ENCODE measurements around the gene SHROOM3. TPM values are rescaled to one million over a fixed set of nuclear protein-coding genes. Genes with fewer than 3 reads are reported as not detected.

Gene SHROOM3
- total RNA-seq, 1 donor from 2014 or later, result 192 TPM

DNA sequence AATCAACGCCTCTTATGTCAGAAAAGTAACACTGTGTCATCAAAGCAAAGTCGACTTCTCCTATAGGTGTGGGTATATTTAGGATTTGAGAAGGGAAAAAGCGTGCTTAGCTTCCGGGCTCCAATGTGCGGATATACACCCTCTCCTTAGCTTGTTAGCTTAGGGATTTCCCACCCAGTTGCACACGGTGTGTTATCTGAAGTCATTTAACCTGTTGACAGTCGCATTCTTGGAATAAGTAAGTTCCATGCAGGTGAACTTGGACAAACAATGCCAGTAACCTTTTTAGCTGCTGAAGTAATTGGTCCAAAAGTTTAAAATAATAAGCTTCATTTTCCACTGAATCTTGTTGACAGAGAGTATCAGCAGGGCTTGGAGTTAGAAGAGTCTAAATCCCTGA is 113.7 kb downstream of the SHROOM3 start:
- no peak for DNase-seq (ENCODE audit: low spot score in 2 of 2)
- no peaks in the 10 kb centered on the region for H3K27me3 ChIP-seq
- peaks cover 0 to 9% of the 10 kb centered on the region in 2 donors for H3K4me1 ChIP-seq
- intact Hi-C loops (cut with DNase I), result no loop called here
- H3K9me3 ChIP-seq, result no peaks in the 10 kb centered on the region
- TF ChIP-seq, protein P1, sequence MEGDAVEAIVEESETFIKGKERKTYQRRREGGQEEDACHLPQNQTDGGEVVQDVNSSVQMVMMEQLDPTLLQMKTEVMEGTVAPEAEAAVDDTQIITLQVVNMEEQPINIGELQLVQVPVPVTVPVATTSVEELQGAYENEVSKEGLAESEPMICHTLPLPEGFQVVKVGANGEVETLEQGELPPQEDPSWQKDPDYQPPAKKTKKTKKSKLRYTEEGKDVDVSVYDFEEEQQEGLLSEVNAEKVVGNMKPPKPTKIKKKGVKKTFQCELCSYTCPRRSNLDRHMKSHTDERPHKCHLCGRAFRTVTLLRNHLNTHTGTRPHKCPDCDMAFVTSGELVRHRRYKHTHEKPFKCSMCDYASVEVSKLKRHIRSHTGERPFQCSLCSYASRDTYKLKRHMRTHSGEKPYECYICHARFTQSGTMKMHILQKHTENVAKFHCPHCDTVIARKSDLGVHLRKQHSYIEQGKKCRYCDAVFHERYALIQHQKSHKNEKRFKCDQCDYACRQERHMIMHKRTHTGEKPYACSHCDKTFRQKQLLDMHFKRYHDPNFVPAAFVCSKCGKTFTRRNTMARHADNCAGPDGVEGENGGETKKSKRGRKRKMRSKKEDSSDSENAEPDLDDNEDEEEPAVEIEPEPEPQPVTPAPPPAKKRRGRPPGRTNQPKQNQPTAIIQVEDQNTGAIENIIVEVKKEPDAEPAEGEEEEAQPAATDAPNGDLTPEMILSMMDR (IDR thresholded peaks at IDR 0.05), result no peak
- no peak overlapping the region for H3K27ac ChIP-seq
- H3K36me3 ChIP-seq, result no peaks in the 10 kb centered on the region
- H3K4me3 ChIP-seq, result no peak overlapping the region

DNA sequence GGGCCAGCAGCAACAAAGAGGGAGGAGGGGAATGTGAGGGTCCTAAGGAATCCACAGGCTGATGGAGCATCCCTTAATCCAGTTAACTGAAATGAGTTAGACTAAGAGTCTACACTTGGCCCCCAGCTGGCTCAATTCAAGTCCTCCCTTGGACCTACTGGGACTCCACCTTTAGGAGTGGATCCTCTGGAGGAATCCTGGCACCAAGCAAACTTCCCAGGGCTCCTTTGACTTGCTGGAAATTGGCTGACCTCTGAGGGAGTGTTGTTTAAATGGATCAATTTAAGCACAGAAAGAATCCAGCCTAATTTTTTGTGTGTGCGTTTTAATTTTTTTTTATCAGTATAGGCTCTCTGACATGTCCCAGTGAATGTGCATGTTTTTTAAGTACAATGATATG is 114.7 kb downstream of the SHROOM3 start:
- H3K27ac ChIP-seq, result no peak overlapping the region
- no peak overlapping the region for H3K4me3 ChIP-seq
- intact Hi-C loops (cut with DNase I), result no loop called here
- DNase-seq (ENCODE audit: low spot score in 2 of 2), result no peak
- H3K36me3 ChIP-seq, result no peaks in the 10 kb centered on the region
- TF ChIP-seq, protein P1 (IDR thresholded peaks at IDR 0.05), result no peak
- no peaks in the 10 kb centered on the region for H3K27me3 ChIP-seq
- H3K4me1 ChIP-seq, result peaks cover 0 to 9% of the 10 kb centered on the region in 2 donors
- H3K9me3 ChIP-seq, result no peaks in the 10 kb centered on the region

DNA sequence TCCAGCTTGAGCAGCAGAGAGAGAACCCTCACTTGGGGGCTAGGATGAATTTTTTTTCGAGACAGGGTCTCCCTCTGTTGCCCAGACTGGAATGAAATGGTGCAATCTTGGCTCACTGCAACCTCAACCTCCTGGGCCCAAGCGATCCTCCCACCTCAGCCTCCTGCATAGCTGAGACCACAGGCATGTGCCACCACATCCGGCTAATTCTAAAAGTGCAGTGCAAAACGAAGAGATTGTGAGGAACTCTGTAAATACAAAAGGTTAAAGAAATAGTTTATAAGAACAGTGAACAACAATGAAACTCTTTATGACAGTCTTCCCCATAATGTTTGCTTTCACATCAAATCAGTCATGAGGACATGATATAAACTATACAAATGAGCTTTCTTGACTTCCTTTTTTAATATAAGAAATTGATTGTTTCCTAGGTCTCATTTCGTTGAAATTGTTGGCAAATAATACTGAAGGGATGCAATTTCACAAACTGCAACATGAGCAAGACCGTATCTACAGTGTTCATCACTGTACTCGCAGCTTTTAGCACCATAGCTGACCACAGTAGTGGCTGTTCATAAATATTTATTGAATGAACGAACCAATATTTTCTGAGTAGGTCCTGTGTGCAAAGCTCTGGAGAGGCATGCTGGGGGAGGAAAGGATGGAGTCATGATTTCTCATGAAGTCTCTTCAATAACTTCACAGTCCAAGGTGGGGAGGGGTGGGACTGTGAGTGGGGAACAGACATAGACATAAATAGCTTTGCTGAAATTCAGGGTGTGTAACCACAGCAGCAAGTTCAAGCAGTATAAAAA is 116.1 kb downstream of the SHROOM3 start:
- no peak for DNase-seq (ENCODE audit: low spot score in 2 of 2)
- H3K27ac ChIP-seq, result no peak overlapping the region
- no peaks in the 10 kb centered on the region for H3K9me3 ChIP-seq
- peaks cover 0 to 9% of the 10 kb centered on the region in 2 donors for H3K4me1 ChIP-seq
- intact Hi-C loops (cut with DNase I), result no loop called here
- H3K4me3 ChIP-seq, result no peak overlapping the region
- no peaks in the 10 kb centered on the region for H3K27me3 ChIP-seq
- H3K36me3 ChIP-seq, result no peaks in the 10 kb centered on the region
- TF ChIP-seq, protein P1 (IDR thresholded peaks at IDR 0.05), result no peak

DNA sequence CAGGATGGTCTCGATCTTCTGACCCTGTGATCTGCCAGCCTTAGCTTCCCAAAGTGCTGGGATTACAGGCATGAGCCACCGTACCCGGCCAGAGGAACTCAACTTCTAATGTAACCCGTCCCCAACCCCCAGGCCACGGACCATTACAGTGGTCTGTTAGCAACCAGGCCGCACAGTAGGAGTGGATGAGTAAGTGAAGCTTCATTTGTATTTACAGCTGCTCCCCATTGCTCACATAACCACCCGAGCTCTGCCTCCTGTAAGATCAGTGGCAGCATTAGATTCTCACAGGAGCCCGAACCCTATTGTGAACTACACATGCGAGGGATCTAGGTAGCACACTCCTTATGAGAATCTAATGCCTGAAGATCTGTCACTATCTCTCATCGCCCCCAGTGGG is 119.6 kb downstream of the SHROOM3 start:
- TF ChIP-seq, protein P1 (IDR thresholded peaks at IDR 0.05), result no peak
- intact Hi-C loops (cut with DNase I), result no loop called here
- Histone ChIP-seq H3K27me3 (no peaks in the 10 kb centered on the region), H3K4me1 (no peaks in the 10 kb centered on the region), H3K36me3 (no peaks in the 10 kb centered on the region), H3K27ac (no peak overlapping the region), H3K4me3 (no peak overlapping the region), H3K9me3 (no peaks in the 10 kb centered on the region)
- no peak for DNase-seq (ENCODE audit: low spot score in 2 of 2)

DNA sequence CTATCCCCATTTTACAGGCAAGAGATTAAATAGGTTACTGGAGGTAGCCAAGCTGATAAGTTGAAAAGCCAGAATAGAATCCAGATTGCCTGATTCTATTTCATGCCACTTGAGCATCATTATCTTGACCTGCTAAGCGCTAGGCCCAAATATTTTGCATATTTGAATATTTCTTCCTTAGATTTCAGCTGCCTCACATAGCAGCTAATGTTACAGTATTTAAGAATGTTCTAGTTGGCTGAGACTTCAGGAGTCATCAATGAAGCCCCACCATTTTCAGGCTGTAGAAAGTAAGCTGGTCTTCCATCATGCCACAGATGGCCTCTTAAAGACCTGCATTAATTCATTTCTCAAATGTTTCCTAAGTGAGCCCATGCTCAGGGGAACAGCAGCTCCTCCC is 121.4 kb downstream of the SHROOM3 start:
- Histone ChIP-seq H3K27ac (no peak overlapping the region), H3K9me3 (no peaks in the 10 kb centered on the region), H3K27me3 (no peaks in the 10 kb centered on the region), H3K4me1 (peaks cover 0 to 9% of the 10 kb centered on the region in 2 donors), H3K36me3 (no peaks in the 10 kb centered on the region), H3K4me3 (no peak overlapping the region)
- TF ChIP-seq, protein P1 (IDR thresholded peaks at IDR 0.05), result no peak
- intact Hi-C loops (cut with DNase I), result no loop called here
- DNase-seq (ENCODE audit: low spot score in 2 of 2), result no peak

Measured in ascending aorta (tissue), 2 donors.